Measurements from ENCODE around the gene CSNK1D. TPM values are rescaled to one million over a fixed set of nuclear protein-coding genes. Genes with fewer than 3 reads are reported as not detected.

The CSNK1D gene
- total RNA-seq, 1 experiment from 2014 or later: 234 TPM

- ChIA-PET CTCF (interaction anchor here (0.7 kb wide), 1 partner anchor 57 kb away, joined by 6 read pairs; no protein-coding TSS in a partner anchor), POLR2A (interaction anchor here (0.6 kb wide), 1 partner anchor 12 kb away, joined by 7 read pairs; no protein-coding TSS in a partner anchor)
- no peak for ATAC-seq
- no peaks in the 10 kb centered on the region for H3K27me3 ChIP-seq (ENCODE audit: control insufficient read depth, insufficient read depth, low read length)
- no peak for DNase-seq (ENCODE audit: low read depth, low spot score)
- H3K4me1 ChIP-seq (ENCODE audit: control insufficient read depth, insufficient read depth, low read length): peaks cover 40% of the 10 kb centered on the region
- in situ Hi-C loops (cut with HindIII; ENCODE audit: low pct_unique_long_range_greater_than_20kb, low sequenced_read_pairs): no loop called here
- TF ChIP-seq REST (IDR thresholded peaks at IDR 0.05; ENCODE audit: insufficient read depth in 1 of 2, low read depth in 2 of 2, low read length in 1 of 2): no peak
- no peak for TF ChIP-seq POLR2AphosphoS5 (IDR thresholded peaks at IDR 0.05; ENCODE audit: low read depth, low read length)
- no peak for TF ChIP-seq TCF7L2 (IDR thresholded peaks at IDR 0.05; ENCODE audit: low read depth, low read length)
- TF ChIP-seq CTCF (IDR thresholded peaks at IDR 0.05): no peak
- TF ChIP-seq SIN3A (IDR thresholded peaks at IDR 0.05; ENCODE audit: borderline replicate concordance, insufficient read depth, low read depth, low read length): no peak
- intact Hi-C loops (cut with micrococcal nuclease; ENCODE audit: unreplicated experiment): no loop called here
- BruUV-seq (replicated peaks): no TSS peak
- no peaks in the 10 kb centered on the region for H3K9me3 ChIP-seq (ENCODE audit: control insufficient read depth, insufficient read depth, low read depth, low read length)
- no peak overlapping the region for H3K4me3 ChIP-seq (ENCODE audit: low read depth in 2 of 2, low read length in 2 of 2)
- no peaks in the 10 kb centered on the region for H3K36me3 ChIP-seq (ENCODE audit: control insufficient read depth, insufficient read depth, low read length)
- H3K27ac ChIP-seq (ENCODE audit: low read length): no peak overlapping the region
These were observed 55.0 kb downstream of the CSNK1D start for GRCh38 chr17:82218349-82219075.

- Histone ChIP-seq H3K9me3 (ENCODE audit: control insufficient read depth, insufficient read depth, low read depth, low read length) (no peaks in the 10 kb centered on the region), H3K4me3 (ENCODE audit: low read depth in 2 of 2, low read length in 2 of 2) (no peak overlapping the region), H3K27ac (ENCODE audit: low read length) (peak overlapping the region; percentile 86), H3K36me3 (ENCODE audit: control insufficient read depth, insufficient read depth, low read length) (no peaks in the 10 kb centered on the region; the same call in 1 of the 2 replicates), H3K27me3 (ENCODE audit: control insufficient read depth, insufficient read depth, low read length) (no peaks in the 10 kb centered on the region), H3K4me1 (ENCODE audit: control insufficient read depth, insufficient read depth, low read length) (peaks cover 40% of the 10 kb centered on the region)
- CTCF ChIA-PET: interaction anchor here (0.7 kb wide), 1 partner anchor 56 kb away, joined by 6 read pairs; no protein-coding TSS in a partner anchor
- intact Hi-C loops (cut with micrococcal nuclease; ENCODE audit: unreplicated experiment): no loop called here
- BruUV-seq (replicated peaks): no TSS peak
- DNase-seq (ENCODE audit: low read depth, low spot score): no peak
- POLR2A ChIA-PET: interaction anchor here (0.6 kb wide), 1 partner anchor 9 kb away, joined by 3 read pairs; no protein-coding TSS in a partner anchor
- in situ Hi-C loops (cut with HindIII; ENCODE audit: low pct_unique_long_range_greater_than_20kb, low sequenced_read_pairs): no loop called here
- ATAC-seq: peak; percentile 24
- TF ChIP-seq REST (IDR thresholded peaks at IDR 0.05; ENCODE audit: insufficient read depth in 1 of 2, low read depth in 2 of 2, low read length in 1 of 2): no peak
- no peak for TF ChIP-seq POLR2AphosphoS5 (IDR thresholded peaks at IDR 0.05; ENCODE audit: low read depth, low read length)
- TF ChIP-seq TCF7L2 (IDR thresholded peaks at IDR 0.05; ENCODE audit: low read depth, low read length): no peak
- no peak for TF ChIP-seq CTCF (IDR thresholded peaks at IDR 0.05)
- no peak for TF ChIP-seq SIN3A (IDR thresholded peaks at IDR 0.05; ENCODE audit: borderline replicate concordance, insufficient read depth, low read depth, low read length)
These were observed 55.8 kb downstream of the CSNK1D start for GRCh38 chr17:82217530-82218204.

All from Panc1 (cell line).